Central memory CD4-positive, alpha-beta T cell (primary cell): ENCODE data around the gene PAQR3.

Experiments used
- DNase-seq: peaks from one replicate; pipeline ENCODE4 v3.0.0; 2022
- total RNA-seq, 3 experiments: gene quantifications; one replicate each; lab custom pipeline; 2026; lab: John Stamatoyannopoulos, UW

PAQR3 gene
- 25.1 to 32.8 (median 27.7) reads per million in 3 experiments for total RNA-seq

- DNase-seq: peak; percentile 81
Measured at GRCh38 chr4:78938868-78939666, at the start of gene PAQR3. Gene PAQR3 (minus strand): TSS chr4:78939438. CDS start chr4:78939224, 214 bp downstream.

- no peak for DNase-seq
Measured at GRCh38 chr4:78987683-78988082, 48.4 kb upstream of the PAQR3 start.

GRCh38 chr4:78984593-78984992 lies 45.4 kb upstream of the PAQR3 start:
- DNase-seq: no peak

- no peak for DNase-seq
Measured at GRCh38 chr4:78975865-78976264, 36.6 kb upstream of the PAQR3 start.

GRCh38 chr4:78971776-78972175 lies 32.5 kb upstream of the PAQR3 start:
- no peak for DNase-seq

DNA sequence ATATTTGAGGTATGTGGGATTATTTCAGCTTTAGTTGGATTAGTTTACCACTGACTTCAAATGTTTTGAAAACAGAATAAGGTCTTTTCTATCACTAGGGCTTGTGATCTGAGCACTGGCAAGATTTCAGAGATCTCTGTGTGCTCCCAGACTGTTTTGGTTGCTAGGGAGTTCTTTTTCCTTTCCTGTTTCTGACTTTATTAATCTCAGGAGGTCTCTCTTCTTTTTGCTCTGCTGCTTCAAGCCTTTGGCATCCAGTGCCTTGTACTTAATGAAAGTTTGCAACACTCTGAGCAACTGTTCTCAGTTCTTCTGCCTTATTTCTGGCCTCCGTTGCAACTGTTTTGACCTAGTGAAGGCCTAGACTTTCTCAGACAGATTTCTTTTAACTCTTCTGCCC lies 32.1 kb upstream of the PAQR3 start:
- no peak for DNase-seq

- no peak for DNase-seq
Measured at GRCh38 chr4:78962597-78963115, 23.4 kb upstream of the PAQR3 start.

GRCh38 chr4:78960926-78961325 lies 21.7 kb upstream of the PAQR3 start:
- no peak for DNase-seq

GRCh38 chr4:78956975-78957374 lies 17.7 kb upstream of the PAQR3 start:
- DNase-seq: no peak

- no peak for DNase-seq
Measured at GRCh38 chr4:78953769-78954666, 14.8 kb upstream of the PAQR3 start.

DNA sequence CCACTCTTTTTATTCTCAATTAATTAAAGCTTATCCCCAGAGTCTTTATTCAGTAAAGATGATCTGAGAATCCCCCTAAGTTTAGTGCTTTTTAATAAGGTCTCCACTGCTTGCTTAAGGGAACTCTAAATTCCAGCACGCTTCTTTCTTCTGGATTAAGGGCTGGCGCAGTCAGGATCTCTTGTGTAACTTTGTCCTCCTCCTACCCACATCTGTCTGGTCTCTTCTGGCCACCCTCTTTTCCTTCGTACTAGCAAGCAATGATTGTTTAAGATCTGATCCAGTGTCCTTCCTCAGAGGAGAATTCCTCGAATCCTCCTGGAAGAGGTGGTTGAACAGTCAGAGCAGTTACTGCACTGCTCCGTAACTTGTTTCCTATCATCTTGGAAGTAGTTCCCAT lies 14.0 kb upstream of the PAQR3 start:
- no peak for DNase-seq

DNA sequence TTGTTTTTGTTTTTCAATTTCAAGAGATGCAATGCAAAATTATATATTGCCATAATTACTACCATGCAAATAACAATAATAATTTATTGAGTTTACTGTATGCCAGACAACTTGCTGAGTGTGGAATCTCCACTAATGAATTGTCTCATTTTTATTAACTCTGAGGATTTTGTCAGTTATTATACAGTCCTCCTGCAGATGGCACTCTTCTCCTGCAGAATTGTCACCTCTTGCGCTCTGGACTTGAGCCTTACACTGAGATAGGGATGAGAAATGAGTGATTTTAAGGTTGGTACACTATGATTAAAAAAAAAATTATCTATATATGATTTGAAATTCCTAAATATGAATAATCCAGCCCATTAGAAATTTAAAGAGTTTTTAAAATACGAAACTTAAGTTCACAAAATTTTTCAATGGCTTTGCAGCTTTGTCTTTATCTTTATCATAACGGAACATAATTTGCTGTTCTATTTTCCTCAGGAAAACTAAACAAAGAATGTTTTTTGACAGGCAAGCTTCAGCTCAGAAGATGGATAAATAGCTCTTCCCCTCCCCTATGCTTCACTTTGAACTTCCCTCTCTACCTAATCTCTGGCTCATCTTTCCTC lies 12.7 kb upstream of the PAQR3 start:
- DNase-seq: peak; percentile 37

DNA sequence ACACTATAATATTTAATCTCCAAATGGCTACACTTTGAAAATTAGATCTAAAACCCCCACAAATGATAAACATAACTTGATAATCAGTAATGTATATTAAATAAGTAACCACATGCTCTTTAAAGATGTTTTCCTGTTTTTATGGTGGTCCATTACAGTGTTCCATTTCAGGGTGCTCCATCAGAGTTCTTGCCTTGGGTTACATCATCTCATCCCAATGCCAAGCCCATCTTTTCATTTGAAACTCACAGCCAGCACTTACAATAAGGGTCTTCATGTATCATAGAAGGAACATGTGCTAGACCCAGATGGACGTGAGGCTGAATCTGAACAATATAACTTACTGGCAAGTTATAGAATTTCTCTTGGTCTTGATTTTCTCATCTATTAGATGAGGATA lies 10.5 kb upstream of the PAQR3 start:
- DNase-seq: no peak

GRCh38 chr4:78945651-78946179 lies 6.5 kb upstream of the PAQR3 start:
- no peak for DNase-seq

DNA sequence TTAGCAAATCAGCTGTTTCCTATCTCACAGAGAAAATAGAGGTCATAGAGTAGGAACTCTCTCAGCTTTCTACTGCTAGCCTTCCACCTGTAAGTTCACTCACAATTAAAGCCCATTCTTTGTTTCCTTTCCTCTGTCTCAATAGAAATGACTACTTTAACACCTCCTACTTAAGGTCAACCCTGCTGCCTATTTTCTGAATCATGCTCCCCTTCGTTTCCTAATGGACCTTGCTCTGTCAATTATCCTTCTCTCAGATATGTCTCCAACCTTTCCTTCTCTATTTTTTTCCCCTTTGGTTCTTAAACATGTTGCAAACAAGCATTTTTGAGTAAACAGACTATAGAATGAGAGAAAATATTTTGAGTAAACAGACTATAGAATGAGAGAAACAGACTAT lies 5.1 kb upstream of the PAQR3 start:
- no peak for DNase-seq

GRCh38 chr4:78940752-78941151 lies 1.5 kb upstream of the PAQR3 start:
- no peak for DNase-seq

DNA sequence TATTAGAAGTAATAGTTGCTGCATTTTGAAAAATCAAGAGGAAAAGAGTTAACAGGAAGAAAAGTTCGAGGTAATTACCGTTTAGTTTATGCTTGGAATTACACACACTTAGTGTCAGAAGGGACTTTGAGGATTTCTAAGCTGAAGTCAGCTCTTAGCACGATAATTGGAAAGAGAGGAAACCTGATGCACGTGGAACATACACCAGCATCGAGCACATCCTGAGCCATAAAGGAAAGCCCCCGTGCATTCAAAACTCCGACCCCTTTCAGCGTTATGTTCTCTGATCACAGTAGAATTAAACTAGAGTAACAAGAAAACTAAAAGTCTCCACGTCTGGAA lies 400 bp upstream of the PAQR3 start:
- DNase-seq: no peak

- peak; percentile 14 for DNase-seq
Measured at GRCh38 chr4:78938474-78938867, 767 bp downstream of the PAQR3 start.

DNA sequence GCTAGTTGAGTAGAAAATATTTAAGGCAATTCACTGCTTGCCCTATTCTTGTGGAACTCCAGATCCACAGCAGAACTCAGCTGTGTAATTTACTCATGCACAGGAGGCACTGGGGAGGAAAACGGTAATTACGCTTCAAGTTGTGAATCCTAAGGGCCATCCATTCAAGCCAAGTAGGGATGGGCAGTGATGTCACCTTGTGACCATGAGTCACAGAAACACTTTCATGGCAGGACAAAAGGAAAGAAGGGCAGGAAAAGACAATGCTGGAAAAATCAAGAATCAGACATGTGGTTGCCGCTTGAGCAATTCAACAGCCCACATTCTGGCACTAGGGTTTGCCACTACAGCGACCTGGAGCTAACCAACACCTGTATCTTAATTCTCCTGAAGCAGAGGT lies 1.4 kb downstream of the PAQR3 start:
- no peak for DNase-seq

DNA sequence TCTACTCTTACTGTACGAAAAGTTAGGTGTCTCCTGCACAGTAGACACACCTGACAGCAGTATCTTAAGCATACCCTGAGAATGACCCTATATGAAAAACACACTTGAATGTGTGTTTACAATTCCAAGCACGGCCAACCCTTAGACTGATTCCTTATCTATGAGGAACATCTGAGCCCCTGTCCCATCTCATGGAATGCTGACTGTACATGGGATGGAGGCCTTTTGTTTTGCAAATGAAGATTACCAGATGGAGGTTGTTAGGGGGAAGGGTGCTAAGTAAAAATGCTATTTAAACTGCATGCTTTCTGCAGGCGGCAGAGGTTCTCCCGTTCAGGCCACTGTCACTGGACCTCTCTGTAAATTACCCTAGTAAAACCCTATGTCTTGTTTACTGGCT lies 2.2 kb downstream of the PAQR3 start:
- no peak for DNase-seq

DNA sequence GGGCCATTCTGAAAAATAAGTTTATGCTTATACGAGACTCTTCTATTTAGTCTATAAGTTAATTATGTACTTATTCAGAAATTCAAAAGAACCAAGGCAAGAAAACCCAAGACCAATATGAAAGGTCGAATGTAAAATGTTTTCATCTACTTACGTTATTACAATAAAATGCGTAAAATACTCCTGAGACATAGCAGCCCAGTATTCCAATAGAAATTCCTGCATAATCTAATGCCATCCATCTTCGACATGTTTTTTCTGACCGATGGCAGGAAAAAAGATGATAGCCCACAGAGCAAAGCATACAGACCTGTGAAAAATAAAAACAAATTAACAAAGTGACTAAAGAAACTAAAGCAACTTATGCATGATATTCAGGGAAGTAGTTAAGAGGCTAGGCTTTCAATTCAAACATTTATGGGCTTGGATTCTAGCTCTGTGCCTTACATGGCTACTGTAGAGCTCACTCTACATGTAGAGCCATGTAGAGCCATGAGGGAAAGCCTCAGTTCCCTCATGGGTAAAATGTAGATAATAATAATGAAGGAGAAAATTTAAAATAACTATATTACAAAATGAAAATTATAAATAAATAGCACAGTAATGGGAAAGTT lies 9.1 kb downstream of the PAQR3 start:
- no peak for DNase-seq

GRCh38 chr4:78928835-78929234 lies 10.4 kb downstream of the PAQR3 start:
- no peak for DNase-seq

DNA sequence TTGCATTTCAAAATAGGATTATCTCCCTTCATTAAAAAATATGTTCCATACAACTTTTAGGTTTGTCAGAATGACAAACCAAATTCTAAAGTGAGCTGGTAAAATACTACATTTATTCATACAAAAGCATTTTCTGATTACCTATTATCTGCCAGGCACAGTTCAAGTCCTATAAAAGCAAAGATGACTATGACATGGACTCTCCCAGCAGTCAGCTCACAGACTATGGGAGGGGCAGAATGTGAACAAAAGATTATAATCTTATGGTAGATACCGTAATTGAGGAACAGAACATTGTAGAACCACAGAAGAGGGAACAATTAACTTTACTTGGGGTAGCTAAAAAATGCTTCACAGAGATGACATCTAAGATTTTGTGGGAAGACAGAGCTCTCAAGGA lies 12.4 kb downstream of the PAQR3 start:
- no peak for DNase-seq
